ENCODE data around the gene ABHD1.

ABHD1 gene

DNA sequence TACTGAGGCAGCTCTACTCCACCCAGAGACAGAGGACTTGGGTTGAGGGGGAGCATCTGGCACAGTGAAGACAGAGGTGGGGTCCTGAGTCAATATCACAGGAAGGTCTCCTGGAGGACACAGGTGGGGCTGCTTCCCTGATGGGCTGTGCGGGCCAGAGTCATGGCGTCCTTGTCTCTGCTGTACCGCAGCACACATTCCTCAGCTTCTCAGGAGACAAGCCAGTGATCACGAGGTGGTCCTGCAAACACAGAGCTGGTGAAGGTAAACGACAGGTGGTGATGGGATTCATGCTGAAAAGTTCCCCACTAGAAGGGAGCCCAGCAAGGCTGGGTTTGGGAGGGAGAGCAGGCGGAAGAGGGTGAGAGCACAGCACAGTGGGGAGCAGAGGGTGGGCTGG is 34.9 kb downstream of the ABHD1 start:
- TF ChIP-seq ZFX (IDR thresholded peaks at IDR 0.05; ENCODE audit: borderline replicate concordance) (no peak), CTCF (IDR thresholded peaks at IDR 0.05) (no peak)
- no peak overlapping the region for H3K27ac ChIP-seq

DNA sequence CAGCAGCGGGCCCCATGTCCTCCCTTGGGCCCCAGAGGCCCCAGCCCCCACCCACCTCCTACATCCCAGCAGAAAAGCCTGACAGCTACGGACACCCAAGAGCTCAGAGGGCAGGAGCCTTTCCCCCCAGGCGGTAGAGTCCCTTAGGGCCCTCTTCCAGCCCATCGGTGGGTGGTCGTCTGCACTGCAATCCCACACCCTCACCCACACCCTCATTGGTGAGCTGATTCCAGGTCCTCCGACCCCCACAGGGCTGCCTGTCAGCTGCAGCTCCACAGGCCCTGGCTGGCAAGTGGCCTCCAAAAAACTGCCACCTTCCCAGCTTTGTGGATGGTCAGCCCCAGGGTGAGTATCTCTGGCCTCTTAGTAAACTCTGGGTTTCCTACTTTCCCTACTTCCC is 35.7 kb downstream of the ABHD1 start:
- TF ChIP-seq ZFX (IDR thresholded peaks at IDR 0.05; ENCODE audit: borderline replicate concordance): no peak
- no peak for TF ChIP-seq CTCF (IDR thresholded peaks at IDR 0.05)
- H3K27ac ChIP-seq: no peak overlapping the region

DNA sequence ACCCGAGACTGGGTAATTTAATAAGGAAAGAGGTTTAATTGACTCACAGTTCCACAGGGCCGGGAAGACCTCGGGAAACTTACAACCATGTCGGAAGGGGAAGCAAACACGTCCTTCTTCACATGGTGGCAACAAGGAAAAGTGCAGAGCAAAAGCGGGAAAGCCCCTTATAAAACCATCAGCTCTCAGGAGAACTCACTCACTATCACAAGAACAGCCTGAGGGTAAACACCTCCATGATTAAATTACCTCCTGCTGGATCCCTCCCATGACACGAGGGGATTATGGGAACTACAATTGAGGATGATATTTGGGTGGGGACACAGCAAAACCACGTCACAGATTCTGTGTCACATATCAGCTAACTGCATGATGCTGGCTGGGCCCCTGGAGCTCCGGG is 36.6 kb downstream of the ABHD1 start:
- H3K27ac ChIP-seq: no peak overlapping the region
- TF ChIP-seq ZFX (IDR thresholded peaks at IDR 0.05; ENCODE audit: borderline replicate concordance): no peak
- TF ChIP-seq CTCF (IDR thresholded peaks at IDR 0.05): no peak

DNA sequence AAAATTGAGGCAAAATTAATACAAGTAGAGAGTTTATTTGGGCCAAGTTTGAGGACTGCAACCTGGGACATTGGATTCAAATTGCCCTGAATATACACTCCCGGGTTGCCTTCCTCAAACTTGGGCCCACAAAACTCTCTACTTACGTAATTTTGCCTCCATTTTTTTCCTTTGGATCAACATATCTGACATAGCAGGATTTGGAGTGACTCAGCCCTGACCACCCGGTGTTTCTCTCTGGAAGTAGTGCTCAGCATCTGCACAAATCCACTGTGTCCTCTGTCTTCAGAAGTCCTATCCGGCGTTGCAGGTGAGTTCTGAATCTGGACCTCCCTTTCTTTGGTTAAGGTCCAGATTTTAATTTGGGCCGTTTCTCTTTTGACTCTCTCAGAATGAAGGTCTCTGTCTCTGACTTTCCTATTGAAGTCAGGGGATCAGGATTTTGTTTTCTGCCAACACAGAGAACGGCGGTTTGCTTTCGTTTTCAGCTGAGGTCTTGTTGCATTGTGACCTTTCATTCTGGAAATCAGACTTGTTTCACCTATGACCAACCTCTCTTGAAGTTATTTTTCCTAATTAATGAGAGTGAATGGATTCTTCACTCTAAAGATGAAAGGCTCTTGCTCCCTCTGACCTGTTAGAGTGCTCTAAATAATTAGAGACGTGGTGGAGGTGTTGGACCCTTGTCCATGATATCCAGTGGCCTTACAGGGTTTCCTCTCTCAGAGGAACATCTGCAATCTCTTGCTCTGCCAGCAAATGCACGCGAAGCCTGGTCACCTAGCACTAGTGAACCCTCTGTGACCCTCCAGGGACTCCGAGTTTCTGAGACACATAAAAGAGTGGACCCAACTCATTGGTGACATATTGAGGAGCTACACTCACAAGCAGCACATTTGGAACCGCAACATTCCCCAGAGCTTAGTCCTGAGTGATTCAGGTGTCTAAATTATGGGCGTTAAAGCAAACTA is 38.8 kb downstream of the ABHD1 start:
- TF ChIP-seq CTCF (IDR thresholded peaks at IDR 0.05): no peak
- no peak for TF ChIP-seq ZFX (IDR thresholded peaks at IDR 0.05; ENCODE audit: borderline replicate concordance)
- no peak overlapping the region for H3K27ac ChIP-seq

- TF ChIP-seq CTCF (IDR thresholded peaks at IDR 0.05): no peak
- TF ChIP-seq ZFX (IDR thresholded peaks at IDR 0.05; ENCODE audit: borderline replicate concordance): no peak
- H3K27ac ChIP-seq: no peak overlapping the region
These were observed 41.5 kb downstream of the ABHD1 start for GRCh38 chr2:27164960-27165763.

DNA sequence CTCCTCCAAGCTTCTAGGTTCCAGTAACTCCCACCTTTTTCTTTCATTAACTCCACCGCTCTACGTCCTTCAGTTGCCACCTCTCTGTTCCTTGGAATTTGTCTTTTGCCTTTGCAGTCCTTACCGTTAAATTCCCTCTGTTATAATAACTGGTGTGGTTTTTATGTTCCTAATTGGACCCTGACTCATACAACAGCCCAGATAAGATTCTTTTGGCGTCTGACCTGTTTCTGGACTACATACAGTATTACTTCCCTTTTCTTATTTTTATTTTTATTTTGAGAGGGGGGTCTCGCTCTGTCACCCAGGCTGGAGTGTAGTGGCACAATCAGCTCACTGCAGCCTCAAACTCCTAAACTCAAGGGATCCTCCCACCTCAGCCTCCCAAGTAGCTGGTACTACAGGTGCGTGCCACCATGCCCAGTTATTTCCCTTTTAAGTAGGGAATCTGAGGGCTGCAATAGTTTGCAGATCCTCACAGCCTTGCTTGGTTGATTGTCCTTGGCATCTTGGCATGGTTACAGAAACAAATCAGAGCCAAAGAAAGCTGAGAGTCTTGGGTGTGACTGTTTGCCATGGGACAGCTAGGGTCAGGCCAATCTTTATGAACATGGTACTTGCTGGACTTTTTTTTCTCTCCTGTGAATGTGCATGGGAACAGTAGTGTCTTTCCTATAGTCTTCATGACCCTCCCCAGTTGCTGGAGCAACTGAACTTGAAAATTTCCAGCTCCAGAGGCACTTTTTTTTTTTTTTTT is 47.1 kb downstream of the ABHD1 start:
- TF ChIP-seq CTCF (IDR thresholded peaks at IDR 0.05) (no peak), ZFX (IDR thresholded peaks at IDR 0.05; ENCODE audit: borderline replicate concordance) (no peak)
- H3K27ac ChIP-seq: no peak overlapping the region

Data from 22Rv1 (cell line).